ENCODE results near the gene PIP4K2A.
A peak's percentile ranks its signal among the peaks of the same experiment; 100 is the strongest.
"Not testable (repeated sequence)": the region's sequence is repeated elsewhere in the genome, so short reads cannot be mapped to it uniquely, and the experiment has no call there.

Gene PIP4K2A

DNA sequence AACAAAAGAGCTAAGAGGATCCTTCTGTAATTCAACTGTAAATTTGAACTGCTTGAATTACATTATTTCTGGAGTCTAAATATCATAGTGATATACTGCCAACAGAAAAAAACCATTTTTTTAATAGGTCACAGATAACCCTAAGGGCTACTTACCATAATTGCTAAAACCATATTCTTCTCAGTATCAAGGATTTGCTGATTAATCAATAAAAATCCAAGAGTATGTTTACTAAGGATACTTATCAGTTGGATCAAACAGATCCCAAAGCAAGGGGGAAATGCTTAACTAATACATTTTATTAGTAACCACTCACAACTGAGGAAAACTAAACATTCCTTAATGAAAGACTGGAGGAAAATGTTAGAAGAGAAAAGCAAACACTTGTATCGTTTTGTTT lies 166.0 kb downstream of the PIP4K2A start:
- DNase-seq, result no peak

DNA sequence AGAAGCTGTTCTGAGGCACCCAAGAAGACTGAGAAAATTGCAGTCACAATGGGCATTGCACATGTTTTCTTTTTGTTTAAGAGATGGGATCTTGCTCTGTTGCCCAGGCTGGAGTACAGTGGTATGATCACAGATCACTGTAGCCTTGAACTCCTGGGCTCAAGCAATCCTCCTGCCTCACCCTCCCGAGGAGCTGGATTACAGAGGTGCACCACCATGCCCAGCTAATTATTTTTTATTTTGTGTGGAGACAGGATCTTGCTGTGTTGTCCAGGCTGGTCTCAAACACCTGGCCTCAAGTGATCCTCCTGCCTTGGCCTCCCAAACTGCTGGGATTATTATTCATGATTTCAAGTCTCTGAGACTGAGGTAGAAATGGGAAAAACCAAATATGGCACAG lies 168.7 kb downstream of the PIP4K2A start:
- DNase-seq, result no peak

DNA sequence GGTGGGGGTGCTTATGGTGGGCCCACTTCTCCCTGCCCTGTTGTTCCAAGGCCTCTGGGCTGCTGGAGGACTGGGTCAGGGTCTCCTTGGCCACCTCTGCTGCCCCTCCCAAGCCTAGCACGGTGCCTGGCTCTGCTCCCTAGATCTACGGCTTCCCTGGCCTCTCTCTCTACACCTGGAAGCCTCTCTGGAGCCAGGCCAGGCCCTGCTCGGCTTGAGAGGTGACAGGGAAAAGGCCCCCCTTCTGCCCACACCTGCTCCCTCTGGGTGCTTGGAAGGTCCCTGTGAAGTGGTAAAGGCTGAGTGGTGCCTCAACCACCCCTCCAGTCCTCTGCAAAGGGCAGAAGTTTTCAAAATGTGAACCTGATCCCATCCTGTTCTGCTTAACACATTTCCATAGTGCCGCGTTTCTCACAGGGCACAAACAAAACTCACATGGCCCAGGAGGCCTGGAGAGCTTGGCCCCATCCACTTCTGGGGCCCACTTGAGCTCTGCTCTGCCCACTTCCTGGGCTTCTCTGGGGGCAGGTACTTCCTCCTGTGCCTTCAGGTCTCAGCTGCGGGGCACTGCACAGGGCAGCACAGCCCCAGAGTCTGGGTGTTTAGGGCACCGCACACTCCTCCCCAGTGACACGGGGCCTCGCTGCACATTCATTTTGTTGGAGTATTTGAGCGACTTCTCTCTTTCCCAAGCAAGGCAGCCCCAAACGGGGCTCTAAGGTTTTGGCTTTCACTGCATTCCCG lies 169.9 kb downstream of the PIP4K2A start:
- no peak for DNase-seq

DNA sequence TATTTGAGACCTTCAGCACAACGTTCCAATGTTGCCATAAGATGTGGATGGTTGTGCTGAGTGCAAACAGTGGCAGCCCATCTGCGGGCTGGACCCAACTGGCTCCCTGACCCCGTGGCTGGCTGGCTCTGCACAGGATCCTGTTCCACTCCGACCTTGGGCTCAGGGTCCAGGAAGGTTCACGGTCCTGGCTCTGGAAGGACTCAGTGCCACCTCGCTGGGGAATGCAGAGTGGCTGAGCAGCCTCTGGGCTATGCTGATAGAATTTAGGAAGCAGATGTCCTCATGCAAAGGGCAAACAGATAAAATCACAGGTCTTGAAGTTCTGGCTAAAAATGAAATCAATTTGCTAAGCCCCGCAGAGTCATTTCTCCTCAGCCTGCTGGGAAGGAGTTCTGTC lies 171.6 kb downstream of the PIP4K2A start:
- no peak for DNase-seq

DNA sequence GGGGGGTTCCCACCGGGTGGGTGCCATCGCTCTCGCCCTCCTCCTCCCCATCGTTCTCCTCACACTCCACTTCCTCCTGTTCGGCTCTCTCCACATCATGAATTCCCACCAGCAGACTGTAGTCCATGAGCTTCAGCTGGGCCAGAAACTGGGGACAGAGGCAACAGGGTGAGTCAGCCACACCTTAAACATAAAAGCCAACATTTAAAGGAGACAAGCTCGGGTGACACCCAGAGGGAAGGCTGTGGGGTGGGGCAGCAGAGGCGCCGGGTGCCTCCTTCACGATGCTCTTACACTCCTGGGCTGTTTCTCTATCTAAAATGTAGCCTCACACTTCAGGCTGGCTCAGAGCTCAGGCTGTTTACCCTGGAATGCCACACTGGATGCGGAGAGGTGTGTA lies 172.5 kb downstream of the PIP4K2A start:
- DNase-seq, result no peak

DNA sequence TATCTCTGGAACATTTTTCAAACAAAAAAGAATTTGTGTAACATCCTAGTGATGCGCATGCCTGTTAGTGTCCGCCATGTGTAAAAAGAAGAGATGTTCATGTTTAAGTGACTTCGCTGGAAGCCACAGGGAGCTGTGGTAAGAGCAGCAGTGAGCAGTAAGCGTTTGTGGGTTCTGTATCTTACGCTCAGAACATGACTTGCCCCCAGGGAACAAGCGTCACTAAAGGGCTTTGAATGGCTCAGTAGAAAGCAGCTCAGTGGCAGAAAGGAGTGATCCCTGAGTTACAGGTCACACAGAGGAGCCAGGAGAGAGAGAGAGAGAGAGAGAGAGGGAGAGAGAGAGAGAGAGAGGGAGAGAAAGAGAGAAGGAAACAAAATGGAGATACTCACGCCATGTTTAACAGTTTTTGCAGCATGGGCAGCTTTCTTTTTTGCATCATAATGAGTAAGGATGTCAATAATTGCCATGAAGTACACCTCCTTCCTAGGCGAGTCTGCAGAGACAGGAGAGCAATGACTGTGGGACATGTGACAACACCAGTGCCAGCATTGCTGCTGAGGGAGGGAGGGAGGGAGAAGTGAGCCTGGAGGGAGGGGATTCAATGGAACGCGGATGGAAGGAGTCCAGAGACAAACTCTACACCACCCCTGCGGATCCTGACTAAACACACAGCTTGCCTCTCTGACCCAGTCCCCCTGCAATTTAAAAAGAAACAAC lies 174.6 kb downstream of the PIP4K2A start:
- DNase-seq, result no peak

DNA sequence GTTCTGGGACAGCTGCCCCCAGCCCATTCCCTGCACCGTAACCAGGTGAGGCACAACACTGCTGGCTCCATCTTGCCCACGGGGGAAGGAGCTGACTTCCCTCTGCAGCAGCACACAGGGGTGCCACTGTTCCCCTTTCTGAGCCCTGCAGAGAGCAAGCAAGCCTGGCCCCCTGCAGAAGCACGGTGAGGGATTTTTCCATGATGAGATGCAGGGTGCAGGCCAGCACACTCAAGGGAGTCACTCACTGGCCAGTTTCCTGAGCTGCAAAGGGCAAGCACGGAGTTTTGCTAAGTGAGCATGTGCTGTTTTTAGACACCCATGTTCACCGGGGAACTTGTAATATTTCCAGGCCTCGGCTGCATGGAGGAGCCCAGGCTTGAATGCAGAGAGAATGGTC lies 176.6 kb downstream of the PIP4K2A start:
- DNase-seq, result no peak

DNA sequence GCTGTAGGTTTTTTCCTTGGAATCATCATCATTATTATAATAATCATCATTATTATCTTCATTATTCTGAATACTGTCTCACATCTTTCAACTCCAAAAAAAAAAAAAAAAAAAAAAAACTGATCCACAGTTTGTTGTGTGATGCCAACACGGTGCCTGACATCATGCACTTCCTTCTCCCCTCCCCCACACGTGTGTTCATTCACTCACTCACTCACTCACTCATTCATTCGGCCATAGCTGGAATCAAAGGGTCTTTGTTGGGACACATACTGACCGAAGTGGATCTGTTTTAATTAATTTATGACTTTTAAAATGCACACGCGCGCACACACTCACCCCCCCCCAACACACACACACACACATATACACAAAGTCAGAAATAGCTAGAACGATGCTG lies 177.8 kb downstream of the PIP4K2A start:
- DNase-seq, result no peak

DNA sequence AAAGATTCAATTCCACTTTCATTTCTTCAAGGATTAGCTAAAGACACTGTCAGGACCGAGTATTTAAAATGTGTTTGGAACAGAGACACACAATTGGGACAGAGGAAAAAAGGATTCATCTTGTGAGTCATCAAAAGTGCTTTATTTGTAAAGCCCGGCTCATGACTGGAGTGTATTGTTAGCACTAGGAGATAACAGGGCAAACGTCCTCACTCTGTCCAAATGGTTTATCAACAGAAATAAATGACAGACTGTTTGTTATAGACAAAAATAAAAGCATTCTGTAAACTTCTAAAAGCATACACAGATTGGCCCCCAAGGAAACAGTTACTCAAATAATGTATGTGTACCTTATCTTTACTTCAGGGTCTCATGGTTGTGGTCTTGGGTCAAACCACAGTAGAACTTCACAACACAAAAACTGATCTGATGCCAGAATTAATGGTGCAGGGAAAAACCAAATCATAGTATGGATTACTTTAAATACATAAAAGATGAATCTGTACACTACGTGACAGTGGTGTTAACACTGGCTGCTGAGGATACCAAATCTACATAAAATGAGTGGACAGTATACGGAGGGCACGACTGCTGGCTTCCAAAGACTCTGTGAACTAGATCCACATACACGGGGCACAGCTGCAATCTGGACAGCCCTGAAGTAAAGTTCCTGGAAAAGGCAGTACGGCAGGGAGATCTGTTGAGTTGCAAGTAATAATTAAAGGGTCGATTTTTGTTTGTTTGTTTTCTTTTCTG lies 179.4 kb downstream of the PIP4K2A start:
- no peak for DNase-seq

DNA sequence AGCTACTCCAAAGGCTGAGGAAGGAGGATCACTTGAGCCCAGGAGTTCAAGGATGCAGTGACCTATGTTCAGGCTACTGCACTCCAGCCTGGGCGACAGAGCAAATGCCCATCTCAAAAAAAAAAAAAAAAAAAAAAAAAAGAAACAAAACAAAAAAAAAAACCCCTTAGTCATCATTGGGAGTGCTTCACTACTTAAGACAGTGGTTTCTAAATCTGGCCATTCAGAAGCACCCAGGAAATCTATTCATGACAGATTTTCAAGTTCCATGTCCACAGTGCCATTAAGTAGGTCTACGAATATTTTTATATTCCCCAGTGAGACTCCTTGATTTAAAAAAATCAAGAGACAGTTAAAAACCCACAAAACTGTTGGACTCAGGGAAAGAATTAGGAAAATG lies 182.9 kb downstream of the PIP4K2A start:
- no peak for DNase-seq

DNA sequence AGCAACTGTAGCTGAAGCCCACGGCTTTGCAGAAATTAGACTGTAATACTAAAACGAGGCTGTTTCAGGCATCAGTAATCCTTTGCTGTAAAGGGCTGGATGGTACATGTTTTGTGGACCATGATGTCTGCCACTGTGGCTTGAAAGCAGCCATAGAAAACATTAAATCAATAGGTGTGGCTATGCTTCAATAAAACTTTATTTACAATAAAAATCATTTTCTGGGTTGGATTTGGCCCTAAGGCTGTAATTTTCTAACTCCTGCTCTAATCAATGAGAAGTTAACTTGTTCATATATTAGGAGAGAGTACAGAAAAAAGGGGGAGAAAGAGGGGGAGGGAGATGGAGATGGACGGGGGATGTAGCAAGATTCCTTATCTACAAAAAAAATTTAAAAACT lies 183.4 kb downstream of the PIP4K2A start:
- no peak for DNase-seq

DNA sequence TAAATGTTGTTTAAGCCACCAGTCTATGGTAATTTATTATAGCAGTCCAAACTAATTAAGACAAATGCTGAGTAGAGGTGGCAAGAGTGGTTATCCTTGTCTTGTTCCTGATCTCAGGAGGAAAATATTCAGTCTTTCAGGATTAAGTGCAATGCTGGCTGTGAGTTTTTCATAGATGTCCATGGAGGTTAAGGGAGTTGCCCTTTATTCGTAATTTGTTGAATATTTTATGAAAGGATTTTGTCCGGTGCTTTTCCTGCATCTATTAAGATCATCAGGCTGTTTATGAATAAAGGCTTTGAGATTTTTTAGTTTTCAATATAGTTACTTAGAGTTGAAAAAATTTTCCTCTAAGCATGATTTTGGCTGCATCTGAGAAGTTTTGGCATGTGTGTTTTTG lies 186.9 kb downstream of the PIP4K2A start:
- DNase-seq, result no peak

DNA sequence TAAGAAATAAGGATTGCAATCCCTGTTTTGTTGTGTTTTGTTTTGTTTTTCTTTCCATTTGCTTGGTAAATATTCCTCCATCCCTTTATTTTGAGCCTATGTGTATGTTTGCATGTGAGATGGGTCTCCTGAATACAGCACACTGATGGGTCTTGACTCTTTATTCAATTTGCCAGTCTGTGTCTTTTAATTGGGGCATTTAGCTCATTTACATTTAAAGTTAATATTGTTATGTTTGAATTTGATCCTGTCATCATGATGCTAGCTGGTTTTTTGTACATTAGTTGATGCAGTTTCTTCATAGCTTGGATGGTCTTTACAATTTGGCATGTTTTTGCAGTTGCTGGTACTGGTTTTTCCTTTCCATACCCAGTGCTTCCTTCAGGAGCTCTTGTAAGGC lies 190.0 kb downstream of the PIP4K2A start:
- DNase-seq, result not testable (repeated sequence)

DNA sequence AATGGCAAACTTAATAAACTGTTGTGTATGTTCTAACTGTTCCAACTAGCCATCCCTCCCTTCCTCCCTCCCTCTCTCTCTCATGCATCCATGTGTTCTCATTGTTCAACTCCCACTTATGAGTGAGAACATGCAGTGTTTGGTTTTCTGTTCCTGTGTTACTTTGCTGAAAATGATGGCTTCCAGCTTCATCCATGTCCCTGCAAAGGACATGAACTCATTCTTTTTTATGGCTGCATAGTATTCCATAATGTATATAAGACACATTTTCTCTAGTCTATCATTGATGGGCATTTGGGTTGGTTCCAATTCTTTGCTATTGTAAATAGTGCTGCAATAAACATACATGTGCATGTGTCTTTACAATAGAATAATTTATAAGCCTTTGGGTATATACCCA lies 193.7 kb downstream of the PIP4K2A start:
- not testable (repeated sequence) for DNase-seq

DNA sequence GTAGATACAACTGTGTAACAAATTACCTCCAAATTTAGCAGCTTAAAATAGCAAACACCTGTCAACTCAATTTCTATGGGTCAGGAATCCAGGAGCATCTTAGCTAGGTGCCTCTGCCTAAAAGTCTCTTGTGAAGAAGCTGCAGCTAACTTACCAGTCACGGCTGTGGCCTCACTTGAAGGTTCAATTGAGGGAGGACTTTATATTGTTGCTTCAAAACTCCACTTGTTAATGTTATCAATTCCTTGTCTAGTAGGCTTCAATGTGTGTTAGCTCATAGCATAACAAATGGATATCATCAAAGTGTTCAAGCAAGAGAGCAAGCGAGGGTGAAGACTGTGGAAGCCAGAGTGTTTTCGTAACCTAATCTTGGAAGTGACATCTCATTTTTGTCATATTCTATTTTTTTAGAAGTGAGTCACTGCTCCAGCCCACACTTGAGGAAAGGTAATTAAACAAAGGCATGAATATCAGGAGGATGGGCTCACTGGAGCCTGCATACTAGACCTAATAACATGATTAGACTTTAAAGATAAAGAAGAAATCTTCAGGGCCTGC lies 196.1 kb downstream of the PIP4K2A start:
- no peak for DNase-seq

DNA sequence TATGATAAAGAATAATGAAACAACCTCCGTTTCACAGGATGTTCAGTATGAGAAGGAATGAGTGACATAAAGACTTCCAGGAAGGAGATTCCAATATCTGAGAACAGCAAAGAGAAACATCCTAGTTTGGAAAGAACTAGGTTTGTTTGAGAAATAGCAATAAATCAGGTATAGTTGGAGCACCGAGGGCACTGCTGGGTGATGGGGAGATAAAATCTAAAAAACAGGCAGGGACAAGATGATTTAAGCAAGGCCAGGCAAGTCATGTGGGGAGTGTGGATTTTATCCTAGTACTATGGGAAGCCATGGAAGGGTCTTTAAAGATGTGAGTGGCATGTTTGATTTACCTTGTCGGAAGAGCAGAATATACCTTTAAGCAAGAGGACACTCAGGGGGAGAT lies 199.4 kb downstream of the PIP4K2A start:
- no peak for DNase-seq

DNA sequence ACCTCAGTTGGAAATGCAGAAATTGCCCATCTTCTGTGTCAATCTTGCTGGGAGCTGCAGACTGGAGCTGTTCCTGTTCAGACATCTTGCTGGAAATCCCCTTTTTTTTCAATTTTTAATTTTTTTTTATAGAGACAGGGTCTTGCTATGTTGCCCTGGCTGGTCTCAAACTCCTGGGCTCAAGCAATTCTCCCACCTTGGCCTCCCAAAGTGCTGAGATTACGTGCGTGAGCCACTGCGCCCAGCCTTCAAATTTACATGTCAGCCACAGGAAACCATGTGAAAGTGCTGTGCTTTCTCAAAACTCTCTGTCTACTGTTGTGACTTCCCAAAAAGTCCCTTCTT lies 200.0 kb downstream of the PIP4K2A start:
- not testable (repeated sequence) for DNase-seq

DNA sequence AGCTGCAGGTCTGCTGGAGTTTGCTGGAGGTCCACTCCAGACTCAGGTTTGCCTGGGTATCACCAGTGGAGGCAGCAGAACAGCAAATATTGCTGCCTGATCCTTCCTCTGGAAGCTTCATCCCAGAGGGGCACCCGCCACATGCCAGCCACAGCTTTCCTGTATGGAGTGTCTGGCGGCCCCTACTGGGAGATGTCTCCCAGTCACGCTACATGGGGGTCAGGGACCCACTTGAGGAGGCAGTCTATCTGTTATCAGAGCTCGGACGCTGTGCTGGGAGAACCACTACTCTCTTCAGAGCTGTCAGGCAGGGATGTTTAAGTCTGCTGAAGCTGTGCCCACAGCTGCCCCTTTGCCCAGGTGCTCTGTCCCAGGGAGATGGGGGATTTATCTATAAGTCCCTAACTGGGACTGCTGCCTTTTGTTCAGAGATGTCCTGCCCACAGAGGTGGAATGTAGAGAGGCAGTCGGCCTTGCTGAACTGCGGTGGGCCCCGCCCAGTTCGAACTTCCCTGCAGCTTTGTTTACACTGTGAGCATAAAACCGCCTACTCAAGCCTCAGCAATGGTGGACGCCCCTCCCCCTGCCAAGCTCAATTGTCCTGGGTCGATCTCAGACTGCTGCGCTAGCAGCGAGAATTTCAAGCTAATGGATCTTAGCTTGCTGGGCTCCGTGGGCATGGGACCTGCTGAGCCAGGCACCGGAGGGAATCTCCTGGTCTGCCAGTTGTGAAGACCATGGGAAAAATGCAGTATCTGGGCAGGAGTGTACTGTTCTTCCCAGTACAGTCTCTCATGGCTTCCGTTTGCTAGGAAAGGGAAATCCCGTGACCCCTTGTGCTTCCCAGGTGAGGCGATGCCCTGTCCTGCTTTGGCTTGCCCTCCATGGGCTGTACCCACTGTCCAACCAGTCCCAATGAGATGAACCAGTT lies 200.6 kb downstream of the PIP4K2A start:
- not testable (repeated sequence) for DNase-seq

DNA sequence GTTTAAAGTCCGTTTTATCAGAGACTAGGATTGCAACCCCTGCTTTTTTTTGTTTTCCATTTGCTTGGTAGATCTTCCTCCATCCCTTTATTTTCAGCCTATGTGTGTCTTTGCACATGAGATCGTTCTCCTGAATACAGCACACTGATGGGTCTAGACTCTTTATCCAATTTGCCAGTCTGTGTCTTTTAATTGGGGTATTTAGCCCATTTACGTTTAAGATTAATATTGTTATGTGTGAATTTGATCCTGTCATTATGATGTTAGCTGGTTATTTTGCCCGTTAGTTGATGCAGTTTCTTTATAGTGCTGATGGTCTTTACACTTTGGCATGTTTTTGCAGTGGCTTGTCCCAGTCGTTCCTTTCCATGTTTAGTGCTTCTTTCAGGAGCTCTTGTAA lies 202.4 kb downstream of the PIP4K2A start:
- DNase-seq, result not testable (repeated sequence)

DNA sequence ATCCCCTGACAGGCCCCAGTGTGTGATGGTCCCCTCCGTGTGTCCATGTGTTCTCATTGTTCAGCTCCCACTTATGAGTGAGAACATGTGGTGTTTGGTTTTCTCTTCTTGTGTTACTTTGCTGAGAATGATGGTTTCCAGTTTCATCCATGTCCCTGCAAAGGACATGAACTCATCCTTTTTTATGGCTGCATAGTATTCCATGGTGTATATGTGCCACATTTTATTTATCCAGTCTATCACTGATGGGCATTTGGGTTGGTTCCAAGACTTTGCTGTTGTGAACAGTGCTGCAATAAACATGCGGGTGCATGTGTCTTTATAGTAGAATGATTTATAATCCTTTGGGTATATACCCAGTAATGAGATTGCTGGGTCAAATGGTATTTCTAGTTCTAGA lies 206.2 kb downstream of the PIP4K2A start:
- DNase-seq, result not testable (repeated sequence)

DNA sequence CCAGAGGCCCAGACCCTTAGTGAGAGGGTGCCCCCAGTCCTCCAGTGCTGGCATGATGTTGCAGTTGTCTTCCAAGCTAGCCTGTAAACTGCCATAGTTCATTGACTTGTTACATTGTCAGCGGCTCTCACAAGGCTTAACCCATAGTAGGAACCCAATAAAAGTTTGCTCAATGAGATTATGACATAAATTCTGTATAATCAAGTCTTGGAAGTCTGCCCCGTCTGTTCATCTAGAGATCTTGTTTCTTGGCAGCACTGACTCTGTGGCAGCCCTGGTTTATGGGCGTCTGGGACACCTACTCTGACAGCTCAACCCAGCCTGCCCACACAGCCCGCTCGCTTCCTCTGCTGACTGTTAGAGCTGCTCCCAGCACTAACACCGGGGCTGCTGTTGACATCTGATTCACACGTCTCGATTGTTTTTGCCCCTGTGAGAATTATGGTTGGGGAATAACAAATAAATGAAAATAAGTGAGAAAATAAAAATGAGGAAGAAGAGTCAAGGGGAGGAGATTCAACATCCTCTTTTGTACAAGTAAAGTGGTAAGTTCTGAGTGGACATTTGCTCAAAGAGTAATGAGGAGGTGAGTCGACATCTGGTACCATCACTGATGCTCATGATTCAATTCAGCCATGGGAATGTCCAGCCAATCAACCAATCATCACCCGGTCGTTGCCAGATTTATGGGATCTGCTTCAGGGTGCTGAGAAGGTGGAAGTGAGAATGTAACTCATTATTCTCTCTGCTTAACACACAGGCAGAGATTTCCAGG lies 208.3 kb downstream of the PIP4K2A start:
- peak; percentile 30 to 47 for DNase-seq

DNA sequence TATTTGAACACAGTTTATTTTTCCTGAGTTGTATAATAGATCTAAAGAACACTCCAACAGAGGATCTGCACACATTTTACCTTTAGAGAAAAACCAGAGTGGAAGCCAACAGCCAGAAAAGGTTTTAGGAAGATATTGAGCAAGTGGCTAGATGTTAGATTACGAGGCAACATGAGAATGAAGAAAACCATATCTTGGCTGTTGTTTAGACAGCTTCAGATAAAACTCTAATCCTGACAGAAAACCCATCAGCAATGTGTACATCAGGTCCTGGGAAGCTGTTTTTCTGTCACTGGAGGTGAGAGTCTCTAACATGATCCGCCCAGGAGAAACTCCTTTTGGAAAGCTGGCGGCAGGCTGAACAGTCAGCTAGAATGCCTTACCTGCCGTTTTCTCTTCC lies 209.6 kb downstream of the PIP4K2A start:
- DNase-seq, result no peak

All from stimulated activated CD4-positive, alpha-beta T cell treated with anti-CD3 and anti-CD28 coated beads, Interleukin-2, amount 100 ng/mL, for 24 hours (primary cell).